ENCODE measurements around the gene DLGAP5. TPM values are rescaled to one million over a fixed set of nuclear protein-coding genes. Genes with fewer than 3 reads are reported as not detected.

DLGAP5 gene
- total RNA-seq, 1 experiment from 2014 or later = 118 TPM

DNA sequence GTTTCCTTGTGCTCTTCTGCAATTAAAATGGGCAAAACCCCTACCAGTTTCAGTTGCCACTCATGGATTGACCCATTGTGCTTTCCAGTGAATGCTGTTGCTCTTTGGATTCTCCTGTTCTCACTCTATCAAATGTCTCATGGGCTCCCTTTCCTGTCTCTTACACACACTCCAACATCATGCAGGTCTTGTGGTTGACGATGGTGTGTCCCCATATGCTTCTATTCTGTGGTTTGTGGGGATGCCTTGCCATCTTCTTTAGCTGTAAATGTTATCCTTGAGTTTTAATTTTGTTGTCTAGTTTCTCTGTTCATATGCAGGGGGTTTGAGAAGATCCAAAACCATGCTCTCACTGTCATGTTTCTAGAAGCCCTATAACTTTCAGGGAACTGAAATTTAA lies 47.9 kb upstream of the DLGAP5 start:
- Mint-ChIP-seq H3K27me3 (ENCODE audit: low read depth) (peaks cover 35% of the 10 kb centered on the region), H3K4me3 (no peak overlapping the region), H3K36me3 (ENCODE audit: insufficient read depth in 1 of 3, low read depth in 3 of 3) (no peaks in the 10 kb centered on the region; a peak in 1 of 7 replicates), H3K9me3 (no peaks in the 10 kb centered on the region), H3K4me1 (peaks cover 4 to 9% of the 10 kb centered on the region in 2 experiments; a peak in 3 of 4 replicates), H3K27ac (no peak overlapping the region)
- TF ChIP-seq CTCF (conservative IDR thresholded peaks at IDR 0.05) = no peak
- no peak overlapping the region for H2BK20ac ChIP-seq (ENCODE audit: low read depth, low read length, poor library complexity, severe bottlenecking)
- H4K20me1 ChIP-seq (ENCODE audit: control insufficient read depth, insufficient read depth, insufficient read length) = no peaks in the 10 kb centered on the region
- no peak overlapping the region for H3K23ac ChIP-seq (ENCODE audit: insufficient read length, low read depth, low read length)
- H3K27ac ChIP-seq (ENCODE audit: insufficient read length, low read depth, low read length) = no peak overlapping the region
- no peak overlapping the region for H2BK5ac ChIP-seq (ENCODE audit: insufficient read length, low read length)
- no peak overlapping the region for H3T11ph ChIP-seq (ENCODE audit: low read length)
- no peaks in the 10 kb centered on the region for H3K9me3 ChIP-seq (ENCODE audit: control insufficient read depth, low read depth, low read length)
- no CpG with 5 or more reads among the region's 1 CpG for WGBS (ENCODE audit: extremely low coverage, insufficient read length, low lambda C conversion rate)
- no peak overlapping the region for H3K9ac ChIP-seq (ENCODE audit: extremely low read depth, insufficient read length, low read length)
- H4K8ac ChIP-seq (replicated peaks; ENCODE audit: insufficient read length, low read depth, low read length) = no peak overlapping the region
- H4K5ac ChIP-seq (ENCODE audit: insufficient read length, low read depth, low read length) = no peak overlapping the region
- H3K27me3 ChIP-seq (ENCODE audit: insufficient read depth, low read length) = no peaks in the 10 kb centered on the region
- H2BK12ac ChIP-seq (ENCODE audit: insufficient read length, low read depth, low read length) = no peak overlapping the region
- H2BK15ac ChIP-seq (ENCODE audit: low read depth, low read length) = no peak overlapping the region
- no peaks in the 10 kb centered on the region for H3K79me1 ChIP-seq (ENCODE audit: insufficient read depth, low read depth, low read length, poor library complexity, severe bottlenecking)
- no peak overlapping the region for H3K56ac ChIP-seq (ENCODE audit: insufficient read length, low read depth, low read length)
- H4K91ac ChIP-seq (ENCODE audit: insufficient read length, low read depth, low read length) = no peak overlapping the region
- no peak overlapping the region for H3K18ac ChIP-seq (ENCODE audit: insufficient read length, low read depth, low read length)
- H2BK120ac ChIP-seq (ENCODE audit: low read depth, low read length, poor library complexity, severe bottlenecking) = no peak overlapping the region
- H3K4ac ChIP-seq (ENCODE audit: low read depth, low read length) = no peak overlapping the region
- H3K23me2 ChIP-seq (ENCODE audit: insufficient read length, low read depth, low read length, poor library complexity, severe bottlenecking) = no peaks in the 10 kb centered on the region
- H3K4me1 ChIP-seq (ENCODE audit: insufficient read depth, low read length) = no peaks in the 10 kb centered on the region; the same call in 1 of the 2 replicates
- no peak overlapping the region for H2AFZ ChIP-seq (ENCODE audit: low read length)
- H3K79me2 ChIP-seq (ENCODE audit: insufficient read depth, low read length) = no peaks in the 10 kb centered on the region
- no peak overlapping the region for H3K4me2 ChIP-seq (ENCODE audit: insufficient read depth, insufficient read length, low read length)
- DNase-seq = no peak
- H2AK5ac ChIP-seq (ENCODE audit: insufficient read length, low read length) = no peak overlapping the region
- no peak overlapping the region for H3K14ac ChIP-seq (ENCODE audit: insufficient read depth, low read length)

All from H9 (cell line).